GM19463 (cell line): ENCODE results near the gene ST8SIA2.

Source experiments
- ATAC-seq: cut with Tn5 transposase; IDR thresholded peaks from one replicate; pipeline ENCODE4 v1.9.1; 2021; ENCODE audit warnings: mild to moderate bottlenecking, moderate library complexity; ENCODE audit not compliant: unreplicated experiment

The ST8SIA2 gene

GRCh38 chr15:92395098-92395635, 1.5 kb downstream of the ST8SIA2 start:
- ATAC-seq, result no peak

- ATAC-seq, result no peak
Measured at GRCh38 chr15:92399271-92399950, 5.7 kb downstream of the ST8SIA2 start.

DNA sequence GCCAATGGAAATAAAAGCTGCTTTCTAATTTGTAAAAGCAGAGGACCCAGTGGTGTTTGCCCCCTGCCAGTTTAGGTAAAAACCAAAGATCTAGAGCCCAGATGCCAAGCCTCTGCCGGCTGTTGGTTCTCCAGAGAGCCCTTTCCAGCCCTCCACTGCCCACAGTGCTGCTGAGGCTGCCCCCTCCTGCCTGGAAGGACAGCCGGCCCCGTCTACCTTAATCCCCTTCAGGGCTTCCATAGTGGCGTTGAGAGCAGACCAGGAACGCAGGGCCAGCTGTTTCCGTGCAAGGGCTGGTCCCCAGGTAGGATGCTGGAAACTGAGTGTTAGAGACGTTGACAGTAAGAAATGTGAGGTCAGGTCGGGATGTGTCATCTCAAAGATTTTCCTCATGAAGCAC, 6.9 kb downstream of the ST8SIA2 start:
- no peak for ATAC-seq

DNA sequence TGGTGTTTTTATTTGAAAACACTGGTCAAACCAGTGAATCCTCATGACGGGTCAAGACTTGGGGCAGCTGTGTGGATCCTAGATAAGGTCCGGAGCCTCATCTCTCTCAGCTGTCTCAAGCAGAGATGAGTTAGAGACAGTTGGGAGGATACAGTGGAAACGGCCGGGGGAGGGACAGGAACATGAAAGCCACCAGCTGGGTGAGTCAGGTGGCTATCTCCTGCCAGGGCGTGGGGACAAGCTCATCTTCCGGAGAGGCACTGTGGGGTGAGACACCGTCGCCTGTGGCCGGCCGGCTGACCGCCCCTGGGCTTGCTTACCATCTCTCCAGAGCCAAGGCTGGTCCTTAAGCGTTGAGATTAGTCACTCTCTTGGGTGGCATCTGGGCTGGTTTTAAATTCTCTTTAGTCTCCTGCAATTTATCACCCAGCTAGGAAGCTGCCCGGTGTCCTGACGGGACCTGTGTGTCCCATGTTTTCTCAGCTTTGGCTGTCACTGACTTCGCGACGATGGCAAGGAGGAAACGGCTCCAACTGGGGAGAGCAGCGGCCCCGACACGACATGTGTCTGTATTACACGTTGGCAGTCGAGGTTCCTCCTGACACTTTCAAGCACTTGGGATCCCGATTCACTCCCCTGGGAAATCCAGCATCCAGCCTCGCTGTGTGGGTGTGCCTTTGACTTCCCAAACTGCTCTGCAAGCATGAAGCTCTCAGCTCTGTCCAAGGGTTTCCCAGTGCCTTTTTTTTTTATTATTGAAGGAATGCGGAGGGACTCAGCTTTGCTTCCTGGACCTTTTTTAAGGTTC, 7.5 kb downstream of the ST8SIA2 start:
- ATAC-seq, result no peak

- no peak for ATAC-seq
Measured at GRCh38 chr15:92402751-92403150, 9.1 kb downstream of the ST8SIA2 start.

- ATAC-seq, result no peak
Measured at GRCh38 chr15:92405942-92406341, 12.3 kb downstream of the ST8SIA2 start.

DNA sequence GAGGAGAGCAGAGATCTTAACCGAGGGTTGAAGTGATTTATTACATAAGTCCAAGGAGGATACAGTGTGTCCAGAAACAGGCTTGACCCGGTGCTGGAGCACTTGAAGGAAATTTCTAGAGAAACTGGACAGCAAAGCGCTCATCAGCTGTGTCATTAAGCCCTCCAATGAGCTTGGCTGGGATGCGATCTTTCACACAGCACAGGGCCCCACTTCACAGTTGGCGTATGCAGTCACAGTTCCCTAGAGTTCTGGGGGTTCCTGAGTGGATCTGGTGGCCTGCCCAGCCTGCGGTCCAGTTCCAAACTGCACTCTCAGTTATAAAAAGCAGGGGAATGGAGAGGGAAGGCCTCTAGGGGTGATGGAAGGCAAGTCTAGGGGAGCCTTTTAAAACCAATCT, 13.6 kb downstream of the ST8SIA2 start:
- no peak for ATAC-seq

GRCh38 chr15:92407916-92408315, 14.2 kb downstream of the ST8SIA2 start:
- ATAC-seq, result no peak

- no peak for ATAC-seq
Measured at GRCh38 chr15:92409006-92409405, 15.3 kb downstream of the ST8SIA2 start.

- ATAC-seq, result no peak
Measured at GRCh38 chr15:92409521-92409920, 15.8 kb downstream of the ST8SIA2 start.

GRCh38 chr15:92410537-92410936, 16.9 kb downstream of the ST8SIA2 start:
- no peak for ATAC-seq

- no peak for ATAC-seq
Measured at GRCh38 chr15:92411256-92411655, 17.6 kb downstream of the ST8SIA2 start.

GRCh38 chr15:92413510-92413909, 19.8 kb downstream of the ST8SIA2 start:
- no peak for ATAC-seq

DNA sequence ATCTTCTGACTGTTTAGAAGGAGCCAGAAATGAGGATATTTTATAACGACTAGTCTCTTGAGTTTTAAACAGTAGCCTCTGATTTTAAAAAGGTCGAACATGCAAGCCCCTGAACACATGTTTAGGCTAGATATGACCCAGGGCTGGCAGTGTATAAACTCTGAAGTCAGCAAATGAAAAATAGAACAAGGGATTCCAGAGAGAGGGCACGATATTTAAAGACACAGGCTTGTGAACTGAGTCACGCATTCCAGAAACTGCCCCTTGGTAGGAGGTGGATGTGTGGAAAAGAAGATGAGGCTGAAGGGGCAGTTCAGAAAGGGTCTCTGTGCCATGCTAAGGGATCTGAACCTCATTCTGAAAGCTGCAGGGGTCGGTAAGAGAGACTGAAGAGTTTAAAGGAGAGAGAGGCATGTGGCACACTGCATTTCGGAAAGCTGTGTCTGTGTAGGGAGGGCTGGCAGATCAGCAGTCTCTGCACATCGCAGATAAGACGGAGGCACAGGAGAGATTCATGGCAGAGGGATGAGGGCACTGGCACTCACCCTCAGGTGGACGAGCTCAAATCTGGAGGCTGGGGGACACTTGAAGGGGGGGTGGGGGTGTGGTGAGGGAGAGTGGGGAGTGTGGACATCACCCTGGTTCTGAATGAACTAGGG, 22.1 kb downstream of the ST8SIA2 start:
- ATAC-seq, result no peak

- no peak for ATAC-seq
Measured at GRCh38 chr15:92416557-92416956, 22.9 kb downstream of the ST8SIA2 start.

GRCh38 chr15:92417716-92418115, 24.0 kb downstream of the ST8SIA2 start:
- ATAC-seq, result no peak

- no peak for ATAC-seq
Measured at GRCh38 chr15:92418864-92419263, 25.2 kb downstream of the ST8SIA2 start.

DNA sequence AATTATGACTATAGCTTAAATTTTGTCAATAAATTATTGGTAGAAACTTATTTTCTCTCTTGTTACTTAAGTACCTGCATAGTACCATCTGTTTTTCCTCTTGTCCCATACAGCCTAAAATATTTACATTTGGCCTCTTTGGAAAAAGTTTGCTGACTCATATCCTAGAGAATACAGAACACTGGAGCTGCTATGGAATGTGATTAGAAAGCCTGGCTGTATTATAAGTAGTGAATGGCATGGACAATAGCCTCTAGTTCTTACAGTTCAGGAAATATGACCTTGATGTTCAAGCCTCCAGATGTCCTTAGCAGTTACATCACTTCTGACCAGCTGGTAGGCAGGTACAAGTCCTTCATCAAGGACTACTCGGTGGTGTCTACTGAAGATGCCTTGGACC, 28.3 kb downstream of the ST8SIA2 start:
- no peak for ATAC-seq

DNA sequence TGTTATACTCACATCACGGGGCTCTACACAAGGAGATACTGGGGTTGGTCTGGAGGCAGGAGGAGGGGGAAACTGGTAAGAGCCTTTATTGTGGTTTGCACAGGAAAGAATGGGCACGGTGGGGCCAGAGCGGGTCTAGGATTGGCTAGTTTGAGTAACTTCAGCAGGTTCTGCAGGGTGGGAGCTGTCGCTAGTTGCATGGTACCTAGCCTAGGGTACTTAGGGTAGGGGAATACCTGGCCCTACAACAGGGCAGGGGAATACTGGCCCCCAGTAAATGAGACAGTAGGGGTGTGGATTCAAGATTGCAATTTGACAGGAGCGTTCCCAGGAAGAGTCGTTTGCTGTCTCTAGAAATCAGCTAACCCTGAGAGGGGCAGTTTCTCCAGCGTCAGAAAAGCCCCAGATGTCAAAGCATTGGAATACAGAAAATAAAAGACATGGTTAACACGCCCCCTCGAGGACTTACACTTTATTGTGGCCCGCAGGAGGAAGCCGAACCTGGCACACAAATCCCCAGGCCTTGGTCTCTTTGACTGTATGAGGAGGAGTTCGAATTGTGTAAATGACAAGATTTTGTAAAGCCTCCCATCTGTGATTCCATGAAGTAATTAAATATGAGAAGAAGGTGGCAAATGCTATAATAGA, 32.0 kb downstream of the ST8SIA2 start:
- ATAC-seq, result no peak

DNA sequence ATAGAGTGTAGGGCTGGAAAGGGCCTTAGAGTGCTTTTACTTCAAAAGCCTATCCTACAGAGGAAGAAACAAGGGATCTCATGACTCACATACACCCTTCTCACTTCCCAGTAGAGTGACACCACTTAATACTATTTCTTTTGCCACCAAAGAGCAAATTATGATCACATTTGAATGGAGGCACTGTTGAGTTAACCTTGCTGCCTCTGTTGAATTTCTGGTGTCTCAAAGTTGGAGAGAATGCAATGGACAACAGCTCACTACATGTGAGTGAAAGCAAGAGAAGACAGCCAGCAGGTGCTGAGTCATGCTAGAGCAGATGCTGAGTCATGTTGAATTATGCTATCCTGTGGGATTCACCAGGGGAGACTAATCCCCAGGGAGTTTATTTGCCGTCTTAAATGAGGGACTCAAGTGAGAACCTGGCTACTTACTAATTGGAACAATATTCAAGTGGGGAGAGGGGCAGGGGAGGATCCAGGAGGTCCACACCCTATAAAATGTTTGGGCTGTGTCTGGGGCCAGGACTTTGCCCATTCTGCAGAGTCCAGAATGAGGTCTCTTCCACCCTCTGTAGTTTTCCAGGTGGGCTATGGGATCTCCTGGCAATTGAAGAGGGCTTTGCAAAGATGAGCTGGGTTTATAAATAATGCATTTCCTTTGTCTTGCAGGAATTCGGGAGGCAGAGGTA, 35.8 kb downstream of the ST8SIA2 start:
- ATAC-seq, result no peak

DNA sequence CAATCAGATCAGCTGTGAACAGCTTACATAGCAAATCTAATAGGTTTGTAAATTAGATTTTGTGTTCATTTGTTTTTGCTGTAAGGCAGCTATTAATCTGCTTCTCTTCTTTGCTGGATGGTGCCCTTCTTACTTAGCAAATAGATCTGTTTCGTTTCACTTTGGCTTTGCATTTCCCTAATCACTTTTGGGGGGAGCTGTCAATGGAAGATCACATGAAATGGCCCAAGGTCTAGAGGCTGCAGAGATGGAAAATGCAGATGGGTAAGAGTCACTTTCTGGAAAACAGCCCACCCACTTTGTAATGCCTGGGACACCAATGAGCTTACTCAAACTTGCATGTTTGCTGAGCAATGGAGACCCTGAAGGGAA, 36.4 kb downstream of the ST8SIA2 start:
- no peak for ATAC-seq
